ENCODE measurements around the gene USF2. TPM values are rescaled to one million over a fixed set of nuclear protein-coding genes. Genes with fewer than 3 reads are reported as not detected.

Gene USF2
- total RNA-seq, 2 experiments from 2014 or later, result 149 to 159 TPM

- H3K4me1 Mint-ChIP-seq, result peaks cover 13% of the 10 kb centered on the region
- POLR2A ChIA-PET, result no interaction called here
- H3K27ac Mint-ChIP-seq, result no peak overlapping the region
- H3K27me3 Mint-ChIP-seq, result peaks cover 20% of the 10 kb centered on the region
- no peaks in the 10 kb centered on the region for H3K9me3 Mint-ChIP-seq
- DNase-seq, result no peak
- no peaks in the 10 kb centered on the region for H3K36me3 Mint-ChIP-seq
- ATAC-seq (ENCODE audit: low read depth), result no peak
- H3K4me3 Mint-ChIP-seq, result no peak overlapping the region
Observed at GRCh38 chr19:35327642-35328041, 58.9 kb downstream of the USF2 start.

- POLR2A ChIA-PET, result no interaction called here
- ATAC-seq (ENCODE audit: low read depth), result no peak
- Mint-ChIP-seq H3K27ac (no peak within 1 kb of the TSS), H3K27me3 (peaks cover 18% of the 10 kb centered on the region), H3K9me3 (no peaks in the 10 kb centered on the region), H3K36me3 (no peaks in the 10 kb centered on the region), H3K4me3 (peak within 1 kb of the TSS; percentile 3), H3K4me1 (peaks cover 23% of the 10 kb centered on the region)
- DNase-seq, result no peak
Observed at GRCh38 chr19:35328851-35329285, 60.1 kb downstream of the USF2 start, which contains the start of gene CD22. TSS of gene CD22 (plus strand) at chr19:35329187. CDS start at chr19:35332041, 2,854 bp downstream.

- Mint-ChIP-seq H3K4me1 (peaks cover 23% of the 10 kb centered on the region), H3K36me3 (no peaks in the 10 kb centered on the region), H3K9me3 (no peaks in the 10 kb centered on the region), H3K27ac (no peak overlapping the region), H3K4me3 (no peak overlapping the region), H3K27me3 (peaks cover 21% of the 10 kb centered on the region)
- no peak for ATAC-seq (ENCODE audit: low read depth)
- no peak for DNase-seq
- POLR2A ChIA-PET, result no interaction called here
Observed at GRCh38 chr19:35329323-35329722, 60.6 kb downstream of the USF2 start.

Other genes starting within 250 kb of the USF2 start
- gene SCN1B, start 238.5 kb upstream of the USF2 start, total RNA-seq, result 1 to 10 TPM in 1 of 2 experiments, under 1 TPM in 1; 0.85 to 1.2 TPM
- gene HPN, start 227.2 kb upstream of the USF2 start, total RNA-seq, result under 1 TPM in 1 of 2 experiments, not detected in 1; 0.20 TPM
- gene FXYD3, start 153.1 kb upstream of the USF2 start, total RNA-seq, result not detected
- under 1 TPM; 0.28 to 0.44 TPM for gene LGI4, start 133.9 kb upstream of the USF2 start, total RNA-seq
- not detected for gene FXYD1, start 130.1 kb upstream of the USF2 start, total RNA-seq
- 1 to 10 TPM; 5.3 to 6.5 TPM for gene FXYD7, start 125.7 kb upstream of the USF2 start, total RNA-seq
- 100 to 1,000 TPM; 353 to 360 TPM for gene FXYD5, start 114.2 kb upstream of the USF2 start, total RNA-seq
- gene FAM187B, start 40.2 kb upstream of the USF2 start, total RNA-seq, result not detected
- gene LSR, start 20.0 kb upstream of the USF2 start, total RNA-seq, result 10 to 100 TPM; 33.2 to 36.3 TPM
- gene HAMP, start 13.6 kb downstream of the USF2 start, total RNA-seq, result 1 to 10 TPM; 1.0 to 1.1 TPM
- under 1 TPM; 0.11 to 0.39 TPM for gene MAG, start 23.2 kb downstream of the USF2 start, total RNA-seq
- gene CD22, start 60.2 kb downstream of the USF2 start, total RNA-seq, result 1 to 10 TPM; 1.7 to 1.8 TPM
- not detected for gene FFAR1, start 78.9 kb downstream of the USF2 start, total RNA-seq
- not detected for gene FFAR3, start 89.5 kb downstream of the USF2 start, total RNA-seq
- gene GPR42, start 102.1 kb downstream of the USF2 start, total RNA-seq, result not detected
- not detected for gene FFAR2, start 179.3 kb downstream of the USF2 start, total RNA-seq
- not detected for gene KRTDAP, start 221.5 kb downstream of the USF2 start, total RNA-seq
- gene DMKN, start 244.7 kb downstream of the USF2 start, total RNA-seq, result 1 to 10 TPM; 2.5 to 3.5 TPM

Data from activated naive CD8-positive, alpha-beta T cell treated with anti-CD3 and anti-CD28 coated beads, Interleukin-2, amount 10 ng/mL, durations not matched to agents 7 days and 5 days (primary cell).